Left ventricle myocardium inferior (tissue), 1 donor: Measurements from ENCODE around the gene FRS2. TPM values are rescaled to one million over a fixed set of nuclear protein-coding genes. Genes with fewer than 3 reads are reported as not detected.

Experiments used
- DNase-seq: peaks from one replicate; pipeline ENCODE4 v3.0.0-alpha.2; 2020
- H3K27ac ChIP-seq: fragments of 200-600 bp; replicated peaks from 2 replicates; pipeline ENCODE4 v1.8.0; 2021
- H3K27me3 ChIP-seq: fragments of 200-600 bp; 2 replicates; pipeline ENCODE4 v1.8.0; 2021; ENCODE audit warnings: low read depth
- H3K36me3 ChIP-seq: fragments of 200-600 bp; 2 replicates; pipeline ENCODE4 v1.8.0; 2021
- H3K4me1 ChIP-seq: fragments of 200-600 bp; 2 replicates; pipeline ENCODE4 v1.8.0; 2021
- H3K4me3 ChIP-seq: fragments of 200-600 bp; 2 replicates; pipeline ENCODE4 v1.8.0; 2021; ENCODE audit warnings: mild to moderate bottlenecking, moderate library complexity
- H3K9me3 ChIP-seq: fragments of 200-600 bp; replicated peaks from 2 replicates; pipeline ENCODE4 v1.8.0; 2021
- intact Hi-C: fragments of 100-400 bp; cut with micrococcal nuclease; formaldehyde crosslinking; loops from one replicate; pipeline ENCODE4 v1.11.0; 2022
- total RNA-seq: library from RNA; stranded (reverse); fragmentation: NEBNext Ultra II Directional; extraction: Animal tissue kit (Norgen Biotek cat#: 25700); gene quantifications from one replicate; pipeline ENCODE4 v1.2.1, GENCODE V29; 2021
- TF ChIP-seq, protein P1 (sequence below): fragments of 200-600 bp; IDR thresholded peaks from 2 replicates; pipeline ENCODE4 v1.8.0; 2021; ENCODE audit warnings: antibody characterized with exemption, mild to moderate bottlenecking, borderline replicate concordance
- donor health status: DM: no; HTN: yes; CAD: no; lungs with severe emphysema.

FRS2 gene
- total RNA-seq, 1 donor from 2014 or later, result 18.2 TPM

DNA sequence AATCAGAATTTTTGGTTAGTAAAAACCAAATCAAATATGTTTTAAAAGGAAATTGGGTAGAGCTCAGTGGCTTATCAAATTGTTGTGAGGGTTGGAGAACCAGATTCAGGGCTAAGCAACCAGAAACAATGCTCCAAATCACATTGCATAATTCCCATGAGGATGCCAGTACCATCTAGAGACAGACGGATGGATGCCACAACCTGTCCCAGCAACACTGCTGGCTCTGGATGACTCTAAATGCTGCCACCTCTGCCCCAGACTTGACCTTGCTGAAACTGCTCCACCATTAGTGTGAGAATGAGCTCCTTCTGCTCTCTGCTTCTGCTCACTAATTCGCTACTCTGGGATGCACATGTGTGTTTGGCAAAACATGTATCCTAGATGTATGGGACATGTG is 43.9 kb downstream of the FRS2 start:
- intact Hi-C loops, result no loop called here
- no peak overlapping the region for H3K4me3 ChIP-seq
- H3K4me1 ChIP-seq, result peaks cover 88% of the 10 kb centered on the region
- no peaks in the 10 kb centered on the region for H3K9me3 ChIP-seq
- DNase-seq, result no peak
- no peak overlapping the region for H3K27ac ChIP-seq
- no peaks in the 10 kb centered on the region for H3K36me3 ChIP-seq
- H3K27me3 ChIP-seq, result no peaks in the 10 kb centered on the region
- TF ChIP-seq, protein P1, sequence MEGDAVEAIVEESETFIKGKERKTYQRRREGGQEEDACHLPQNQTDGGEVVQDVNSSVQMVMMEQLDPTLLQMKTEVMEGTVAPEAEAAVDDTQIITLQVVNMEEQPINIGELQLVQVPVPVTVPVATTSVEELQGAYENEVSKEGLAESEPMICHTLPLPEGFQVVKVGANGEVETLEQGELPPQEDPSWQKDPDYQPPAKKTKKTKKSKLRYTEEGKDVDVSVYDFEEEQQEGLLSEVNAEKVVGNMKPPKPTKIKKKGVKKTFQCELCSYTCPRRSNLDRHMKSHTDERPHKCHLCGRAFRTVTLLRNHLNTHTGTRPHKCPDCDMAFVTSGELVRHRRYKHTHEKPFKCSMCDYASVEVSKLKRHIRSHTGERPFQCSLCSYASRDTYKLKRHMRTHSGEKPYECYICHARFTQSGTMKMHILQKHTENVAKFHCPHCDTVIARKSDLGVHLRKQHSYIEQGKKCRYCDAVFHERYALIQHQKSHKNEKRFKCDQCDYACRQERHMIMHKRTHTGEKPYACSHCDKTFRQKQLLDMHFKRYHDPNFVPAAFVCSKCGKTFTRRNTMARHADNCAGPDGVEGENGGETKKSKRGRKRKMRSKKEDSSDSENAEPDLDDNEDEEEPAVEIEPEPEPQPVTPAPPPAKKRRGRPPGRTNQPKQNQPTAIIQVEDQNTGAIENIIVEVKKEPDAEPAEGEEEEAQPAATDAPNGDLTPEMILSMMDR, result no peak

DNA sequence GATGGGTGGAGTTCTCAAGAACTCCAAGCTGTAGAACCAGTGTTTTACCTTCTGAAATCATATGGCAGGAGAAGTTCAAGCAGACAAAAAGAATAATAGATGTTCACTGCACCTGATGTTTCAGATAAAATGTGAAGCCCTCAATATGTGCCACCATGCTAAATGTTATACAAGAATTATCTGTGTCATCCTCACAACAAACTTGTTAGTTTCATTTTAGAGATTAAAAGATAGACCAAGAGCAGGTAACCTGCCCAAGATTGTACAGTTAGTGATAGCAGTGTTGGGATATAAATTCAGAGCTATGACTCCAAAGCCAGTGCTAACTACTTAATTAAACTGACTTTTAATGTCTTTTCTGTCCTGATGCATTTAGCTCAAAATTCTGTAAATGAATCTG is 44.7 kb downstream of the FRS2 start:
- Histone ChIP-seq H3K4me3 (no peak overlapping the region), H3K27me3 (no peaks in the 10 kb centered on the region), H3K9me3 (no peaks in the 10 kb centered on the region), H3K27ac (peak overlapping the region; percentile 9), H3K36me3 (no peaks in the 10 kb centered on the region), H3K4me1 (peaks cover 81% of the 10 kb centered on the region)
- intact Hi-C loops, result no loop called here
- TF ChIP-seq, protein P1, result no peak
- DNase-seq, result no peak

DNA sequence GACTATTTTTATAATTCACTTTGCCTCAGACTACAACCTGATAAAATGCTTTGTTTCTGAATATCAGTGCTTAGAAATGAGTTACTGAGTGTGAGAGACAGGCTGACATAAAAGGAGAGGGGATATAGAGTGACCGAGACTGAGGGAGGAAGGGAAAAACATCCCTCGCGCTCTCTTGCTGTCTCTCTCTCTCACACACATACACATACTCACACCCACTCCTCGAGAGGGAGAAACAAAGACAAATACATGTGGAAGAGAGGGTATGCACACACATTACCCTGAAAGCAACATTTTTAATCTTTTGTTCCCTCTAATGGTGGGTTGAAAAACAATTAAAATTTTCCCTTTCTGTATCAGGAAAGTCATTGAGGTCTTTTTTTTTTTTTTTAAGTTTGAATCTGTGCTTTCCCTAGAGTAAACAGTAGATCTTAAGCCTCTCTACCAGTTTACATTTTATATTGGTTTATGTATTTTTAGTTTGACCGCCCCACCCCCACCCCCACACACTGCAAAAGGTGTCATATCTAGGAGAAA is 45.3 kb downstream of the FRS2 start:
- TF ChIP-seq, protein P1, result no peak
- H3K36me3 ChIP-seq, result no peaks in the 10 kb centered on the region
- H3K9me3 ChIP-seq, result peaks cover 2% of the 10 kb centered on the region
- peak overlapping the region; percentile 9 for H3K27ac ChIP-seq
- no peak overlapping the region for H3K4me3 ChIP-seq
- H3K27me3 ChIP-seq, result no peaks in the 10 kb centered on the region
- peaks cover 75% of the 10 kb centered on the region for H3K4me1 ChIP-seq
- DNase-seq, result no peak
- intact Hi-C loops, result no loop called here

DNA sequence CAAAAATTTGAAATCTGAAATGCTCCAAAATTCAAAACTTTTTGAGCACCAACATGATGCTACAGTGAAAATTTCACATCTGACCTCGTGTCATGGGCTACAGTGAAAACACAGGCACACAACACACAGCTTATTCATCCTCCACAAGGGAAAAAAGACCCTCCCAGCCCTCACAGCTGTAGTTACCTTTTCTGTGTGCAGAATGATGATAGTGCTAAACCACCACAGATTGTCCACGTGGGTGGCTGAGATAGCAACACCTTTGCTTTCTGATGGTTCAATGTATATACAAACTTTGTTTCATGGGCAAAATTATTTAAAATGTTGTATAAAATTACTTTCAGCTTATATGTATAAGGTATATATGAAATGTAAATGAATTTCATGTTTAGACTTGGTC is 46.8 kb downstream of the FRS2 start:
- peaks cover 60% of the 10 kb centered on the region for H3K4me1 ChIP-seq
- H3K9me3 ChIP-seq, result peaks cover 14% of the 10 kb centered on the region
- no peaks in the 10 kb centered on the region for H3K27me3 ChIP-seq
- intact Hi-C loops, result no loop called here
- DNase-seq, result no peak
- no peak overlapping the region for H3K4me3 ChIP-seq
- TF ChIP-seq, protein P1, result no peak
- no peaks in the 10 kb centered on the region for H3K36me3 ChIP-seq
- H3K27ac ChIP-seq, result no peak overlapping the region

DNA sequence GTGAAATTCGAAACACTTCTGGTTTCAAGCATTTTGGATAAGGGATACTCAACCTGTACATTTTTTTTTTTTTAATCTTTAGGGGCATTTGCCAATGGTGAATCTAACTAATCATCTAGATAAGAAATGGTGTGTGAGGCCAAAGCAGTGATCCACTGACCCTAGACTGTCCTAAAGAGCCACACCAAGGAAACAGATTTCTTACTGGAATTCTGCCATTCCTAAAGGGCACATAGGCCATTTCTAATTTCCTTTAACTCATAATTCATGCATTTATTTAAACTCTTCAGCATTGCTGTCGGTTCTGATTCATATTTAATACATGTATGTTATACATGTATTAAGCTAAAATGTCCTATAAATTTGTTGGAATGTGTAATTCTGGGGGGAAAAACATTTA is 47.2 kb downstream of the FRS2 start:
- Histone ChIP-seq H3K27ac (no peak overlapping the region), H3K4me1 (peaks cover 56% of the 10 kb centered on the region), H3K4me3 (no peak overlapping the region), H3K27me3 (no peaks in the 10 kb centered on the region), H3K36me3 (no peaks in the 10 kb centered on the region), H3K9me3 (peaks cover 17% of the 10 kb centered on the region)
- no peak for DNase-seq
- TF ChIP-seq, protein P1, result no peak
- intact Hi-C loops, result no loop called here

DNA sequence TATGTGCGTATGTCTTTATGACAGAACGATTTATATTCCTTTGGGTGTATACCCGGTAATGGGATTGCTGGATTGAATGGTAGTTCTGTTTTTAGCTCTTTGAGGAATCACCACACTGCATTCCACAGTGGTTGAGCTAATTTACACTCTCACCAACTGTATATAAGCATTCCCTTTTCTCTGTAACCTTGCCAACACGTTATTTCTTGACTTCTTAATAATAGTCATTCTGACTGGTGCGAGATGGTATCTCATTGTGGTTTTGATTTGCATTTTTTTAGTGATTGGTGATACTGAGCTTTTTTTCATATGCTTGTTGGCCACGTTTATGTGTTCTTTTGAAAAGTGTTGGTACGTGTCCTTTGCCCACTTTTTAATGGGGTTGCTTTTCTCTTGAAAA is 49.7 kb downstream of the FRS2 start:
- TF ChIP-seq, protein P1, result no peak
- Histone ChIP-seq H3K4me3 (no peak overlapping the region), H3K27me3 (no peaks in the 10 kb centered on the region), H3K27ac (no peak overlapping the region), H3K4me1 (peaks cover 48% of the 10 kb centered on the region), H3K9me3 (peaks cover 36% of the 10 kb centered on the region), H3K36me3 (no peaks in the 10 kb centered on the region)
- DNase-seq, result no peak
- intact Hi-C loops, result no loop called here
